ENCODE measurements around the gene CEACAM16.
A peak's percentile ranks its signal among the peaks of the same experiment; 100 is the strongest.

CEACAM16 gene

GRCh38 chr19:44698492-44699201, at the start of gene CEACAM16:
Gene CEACAM16, plus strand, starts transcription at chr19:44699151. Its CDS starts 2,306 bp downstream, at chr19:44701457.
- DNase-seq (ENCODE audit: low read depth), result no peak
- TF ChIP-seq CTCF (IDR thresholded peaks at IDR 0.05; ENCODE audit: control insufficient read depth, insufficient read depth, low read depth, low read length, missing control alignments), result no peak
- no peak within 1 kb of the TSS for H3K4me3 ChIP-seq (ENCODE audit: control insufficient read depth, low read depth, low read length)

GRCh38 chr19:44649578-44650145, 49.3 kb upstream of the CEACAM16 start:
- no peak for DNase-seq (ENCODE audit: low read depth)
- TF ChIP-seq CTCF (IDR thresholded peaks at IDR 0.05; ENCODE audit: control insufficient read depth, insufficient read depth, low read depth, low read length, missing control alignments), result no peak
- H3K4me3 ChIP-seq (ENCODE audit: control insufficient read depth, low read depth, low read length), result no peak overlapping the region

- H3K4me3 ChIP-seq (ENCODE audit: control insufficient read depth, low read depth, low read length), result no peak overlapping the region
- DNase-seq (ENCODE audit: low read depth), result no peak
- no peak for TF ChIP-seq CTCF (IDR thresholded peaks at IDR 0.05; ENCODE audit: control insufficient read depth, insufficient read depth, low read depth, low read length, missing control alignments)
Measured at GRCh38 chr19:44653343-44653742, 45.6 kb upstream of the CEACAM16 start.

GRCh38 chr19:44653977-44654774, 44.8 kb upstream of the CEACAM16 start:
- DNase-seq (ENCODE audit: low read depth), result no peak
- TF ChIP-seq CTCF (IDR thresholded peaks at IDR 0.05; ENCODE audit: control insufficient read depth, insufficient read depth, low read depth, low read length, missing control alignments), result peak; percentile 60

GRCh38 chr19:44657211-44657921, 41.6 kb upstream of the CEACAM16 start:
- no peak for DNase-seq (ENCODE audit: low read depth)
- peak; percentile 93 for TF ChIP-seq CTCF (IDR thresholded peaks at IDR 0.05; ENCODE audit: control insufficient read depth, insufficient read depth, low read depth, low read length, missing control alignments)
- H3K4me3 ChIP-seq (ENCODE audit: control insufficient read depth, low read depth, low read length), result no peak overlapping the region

More at GRCh38 chr19:44653977-44654774, 44.8 kb upstream of the CEACAM16 start:
- H3K4me3 ChIP-seq (ENCODE audit: control insufficient read depth, low read depth, low read length), result no peak overlapping the region

- H3K4me3 ChIP-seq (ENCODE audit: control insufficient read depth, low read depth, low read length), result no peak overlapping the region
- no peak for TF ChIP-seq CTCF (IDR thresholded peaks at IDR 0.05; ENCODE audit: control insufficient read depth, insufficient read depth, low read depth, low read length, missing control alignments)
- no peak for DNase-seq (ENCODE audit: low read depth)
Measured at GRCh38 chr19:44658069-44658733, 40.8 kb upstream of the CEACAM16 start.
